GM23338 (cell line): Measurements from ENCODE around the gene GRID1. TPM values are rescaled to one million over a fixed set of nuclear protein-coding genes. Genes with fewer than 3 reads are reported as not detected.

Source experiments
- ATAC-seq: fragments of 200-7000 bp; cut with Tn5 transposase; 3 replicates; pipeline ENCODE4 v1.9.1; 2020
- DNase-seq: peaks from one replicate; pipeline ENCODE4 v3.0.0-alpha.2; 2015; ENCODE audit warnings: low spot score
- H2AFZ ChIP-seq: fragments of 200-600 bp; sonication (generic); 2 replicates; pipeline ENCODE4 v1.8.0; 2016; ENCODE audit warnings: antibody characterized with exemption, mild to moderate bottlenecking, moderate library complexity
- H3F3A ChIP-seq: fragments of 200-600 bp; sonication (generic); replicated peaks from 2 replicates; pipeline ENCODE4 v1.8.0; 2017; ENCODE audit warnings: antibody characterized with exemption, mixed run types, low read depth
- H3K27ac ChIP-seq: fragments of 200-600 bp; sonication (generic); 2 replicates; pipeline ENCODE4 v1.6.1; 2016; ENCODE audit warnings: low read depth
- H3K27me3 ChIP-seq: fragments of 200-600 bp; sonication (generic); 2 replicates; pipeline ENCODE4 v1.8.0; 2016; ENCODE audit warnings: mild to moderate bottlenecking, mixed run types, moderate library complexity; ENCODE audit not compliant: insufficient read depth
- H3K36me3 ChIP-seq: fragments of 200-600 bp; sonication (generic); 2 replicates; pipeline ENCODE4 v1.8.0; 2016; ENCODE audit warnings: mild to moderate bottlenecking; ENCODE audit not compliant: insufficient read depth
- H3K4me1 ChIP-seq: fragments of 200-600 bp; sonication (generic); 2 replicates; pipeline ENCODE4 v1.8.0; 2016; ENCODE audit warnings: mild to moderate bottlenecking, moderate library complexity; ENCODE audit not compliant: insufficient read depth
- H3K4me2 ChIP-seq: fragments of 200-600 bp; sonication (generic); 2 replicates; pipeline ENCODE4 v1.7.1; 2017; ENCODE audit warnings: mixed run types
- H3K4me3 ChIP-seq: fragments of 200-600 bp; sonication (generic); 2 replicates; pipeline ENCODE4 v1.6.1; 2016; ENCODE audit warnings: mixed run types
- H3K79me2 ChIP-seq: fragments of 200-600 bp; sonication (generic); replicated peaks from 2 replicates; pipeline ENCODE4 v1.8.0; 2017; ENCODE audit warnings: mild to moderate bottlenecking; ENCODE audit not compliant: insufficient read depth
- H3K9me2 ChIP-seq: fragments of 200-600 bp; sonication (generic); 2 replicates; pipeline ENCODE4 v1.8.0; 2017; ENCODE audit not compliant: insufficient read depth
- H4K20me1 ChIP-seq: fragments of 200-600 bp; sonication (generic); replicated peaks from 2 replicates; pipeline ENCODE4 v1.8.0; 2017; ENCODE audit warnings: mild to moderate bottlenecking; ENCODE audit not compliant: insufficient read depth
- H3K27ac Mint-ChIP-seq: 2 replicates; pipeline ENCODE4 v1.8.0; 2020; ENCODE audit warnings: inconsistent platforms, mild to moderate bottlenecking, moderate library complexity, mixed read lengths
- H3K27me3 Mint-ChIP-seq: 3 replicates; pipeline ENCODE4 v1.8.0; 2022; ENCODE audit warnings: low read depth, mild to moderate bottlenecking, moderate library complexity, mixed read lengths, inconsistent platforms; ENCODE audit not compliant: insufficient read depth, poor library complexity
- H3K36me3 Mint-ChIP-seq: 3 replicates; pipeline ENCODE4 v1.8.0; 2021; ENCODE audit warnings: low read depth, mild to moderate bottlenecking, inconsistent platforms, moderate library complexity, mixed read lengths
- H3K4me1 Mint-ChIP-seq: 3 replicates; pipeline ENCODE4 v1.8.0; 2020; ENCODE audit warnings: mild to moderate bottlenecking, inconsistent platforms, mixed read lengths
- H3K4me3 Mint-ChIP-seq: 3 replicates; pipeline ENCODE4 v1.8.0; 2021; ENCODE audit warnings: moderate library complexity, mild to moderate bottlenecking, inconsistent platforms, mixed read lengths
- H3K9me3 Mint-ChIP-seq: 3 replicates; pipeline ENCODE4 v1.8.0; 2020; ENCODE audit warnings: moderate library complexity, mild to moderate bottlenecking, inconsistent platforms, mixed read lengths
- CREB1 ChIP-seq: fragments of 250-450 bp; sonication (Bioruptor Pico); IDR thresholded peaks from 2 replicates; pipeline ENCODE4 v1.5.0; 2020; ENCODE audit warnings: low read depth, mild to moderate bottlenecking, moderate library complexity
- CTCF ChIP-seq, 2 experiments: fragments of 200-600 bp in 1 of 2; sonication (generic) in 1 of 2; conservative IDR thresholded peaks; 2 replicates each; pipeline versions ENCODE4 v1.5.1 to v1.6.1; 2016 to 2017; ENCODE audit warnings: antibody characterized with exemption in 2 of 2, low read depth in 2 of 2, mild to moderate bottlenecking in 2 of 2, moderate library complexity in 1 of 2
- ETS1 ChIP-seq: IDR thresholded peaks from 2 replicates; pipeline ENCODE4 v1.6.1; 2016; ENCODE audit warnings: antibody characterized with exemption
- EZH2 ChIP-seq: fragments of 200-600 bp; sonication (generic); IDR thresholded peaks from one replicate; pipeline ENCODE4 v1.8.0; 2017; ENCODE audit warnings: antibody characterized with exemption, mild to moderate bottlenecking, low read depth; ENCODE audit not compliant: unreplicated experiment
- JUNB ChIP-seq: IDR thresholded peaks from one replicate; pipeline ENCODE4 v1.6.1; 2016; ENCODE audit warnings: antibody characterized with exemption; ENCODE audit not compliant: unreplicated experiment
- NANOG ChIP-seq: IDR thresholded peaks from 2 replicates; pipeline ENCODE4 v1.6.1; 2016; ENCODE audit warnings: antibody characterized with exemption, borderline replicate concordance
- POLR2AphosphoS5 ChIP-seq: IDR thresholded peaks from 2 replicates; pipeline ENCODE4 v1.6.1; 2016; ENCODE audit warnings: antibody characterized with exemption, low read depth
- REST ChIP-seq: IDR thresholded peaks from one replicate; pipeline ENCODE4 v1.6.1; 2018; ENCODE audit warnings: antibody characterized with exemption; ENCODE audit not compliant: unreplicated experiment
- STAT1 ChIP-seq: IDR thresholded peaks from one replicate; pipeline ENCODE4 v1.6.1; 2016; ENCODE audit warnings: antibody characterized with exemption; ENCODE audit not compliant: unreplicated experiment
- ZNF114 ChIP-seq: fragments of 250-450 bp; sonication (Bioruptor Pico); IDR thresholded peaks from 2 replicates; pipeline ENCODE4 v1.5.0; 2020; ENCODE audit warnings: mild to moderate bottlenecking, moderate library complexity
- ZNF331 ChIP-seq: fragments of 250-450 bp; sonication (Bioruptor Pico); IDR thresholded peaks from 2 replicates; pipeline ENCODE4 v1.5.0; 2020; ENCODE audit warnings: low read depth, mild to moderate bottlenecking, moderate library complexity
- ZNF462 ChIP-seq: fragments of 250-450 bp; sonication (Bioruptor Pico); IDR thresholded peaks from 2 replicates; pipeline ENCODE4 v1.5.0; 2020; ENCODE audit warnings: mild to moderate bottlenecking, moderate library complexity
- polyA plus RNA-seq: library from polyadenylated mRNA; unstranded; fragments of >200 nt; fragmentation: Nextera tagmentation; extraction: Ambion mirVana; gene quantifications from 2 replicates; pipeline ENCODE4 v1.2.1, GENCODE V29; 2016
- total RNA-seq: library from RNA; depleted of rRNA; stranded (reverse); fragments of >200 nt; shearing (Covaris generic); gene quantifications from 2 replicates; pipeline ENCODE4 v1.2.3, GENCODE V29; 2014

Gene GRID1
- total and polyA plus RNA-seq, 2 experiments from 2014 or later, result 0.14 to 0.15 TPM

- no peaks in the 10 kb centered on the region for H3F3A ChIP-seq
- no peak overlapping the region for H3K4me3 ChIP-seq
- Mint-ChIP-seq H3K27me3 (peaks cover 2% of the 10 kb centered on the region), H3K4me1 (peaks cover 13% of the 10 kb centered on the region), H3K36me3 (no peaks in the 10 kb centered on the region), H3K4me3 (no peak overlapping the region), H3K9me3 (no peaks in the 10 kb centered on the region), H3K27ac (no peak overlapping the region)
- H3K4me1 ChIP-seq, result no peaks in the 10 kb centered on the region
- no peak overlapping the region for H3K4me2 ChIP-seq
- no peak overlapping the region for H2AFZ ChIP-seq
- no peak overlapping the region for H3K27ac ChIP-seq
- no peaks in the 10 kb centered on the region for H3K36me3 ChIP-seq
- H3K79me2 ChIP-seq, result no peaks in the 10 kb centered on the region
- ATAC-seq, result no peak
- H3K27me3 ChIP-seq, result no peaks in the 10 kb centered on the region
- no peaks in the 10 kb centered on the region for H3K9me2 ChIP-seq
- TF ChIP-seq JUNB (no peak), ETS1 (no peak), CREB1 (CRISPR knock-in tag) (no peak), ZNF462 (no peak), CTCF (conservative IDR thresholded peaks at IDR 0.05; ENCODE audit: low read depth in 2 of 2) (no peak), STAT1 (no peak), POLR2AphosphoS5 (no peak), ZNF114 (CRISPR knock-in tag) (no peak), EZH2 (no peak), REST (no peak), NANOG (no peak), ZNF331 (CRISPR knock-in tag) (no peak)
- no peaks in the 10 kb centered on the region for H4K20me1 ChIP-seq
- no peak for DNase-seq
Observed at GRCh38 chr10:86316274-86316835, 50.2 kb downstream of the GRID1 start.
